Measurements from ENCODE around the gene RAP1GAP.
"Not testable (repeated sequence)": the region's sequence is repeated elsewhere in the genome, so short reads cannot be mapped to it uniquely, and the experiment has no call there.

The RAP1GAP gene

DNA sequence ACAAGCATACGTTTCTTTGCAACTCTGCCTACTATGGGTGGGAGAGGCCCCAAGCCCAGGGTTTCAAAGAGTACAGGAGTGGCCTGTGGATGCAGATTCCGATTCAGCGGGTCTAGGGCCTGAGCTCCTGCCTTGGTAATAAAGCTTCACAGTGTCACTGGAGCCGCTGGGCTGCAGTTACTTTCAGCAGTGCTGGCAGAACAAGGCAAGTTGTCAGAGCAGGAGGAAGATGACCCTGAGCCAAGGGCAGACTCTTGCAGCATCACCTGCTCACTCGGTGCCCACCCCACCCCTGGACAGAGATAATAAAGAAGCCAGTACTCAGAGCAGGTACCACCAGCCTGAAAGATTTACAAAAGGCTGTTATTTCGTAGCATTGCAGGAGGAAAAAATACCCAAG lies 8.0 kb upstream of the RAP1GAP start:
- Histone ChIP-seq H3K4me1 (ENCODE audit: control insufficient read depth in 1 of 2, insufficient read depth in 1 of 2, low read depth in 1 of 2, low read length in 1 of 2) (peaks cover 8 to 16% of the 10 kb centered on the region in 2 experiments), H3K27ac (no peak overlapping the region), H3K4me3 (ENCODE audit: low read depth in 1 of 2, low read length in 1 of 2) (no peak overlapping the region), H3K27me3 (peaks cover 9% of the 10 kb centered on the region), H3K9me3 (no peaks in the 10 kb centered on the region), H3K36me3 (peaks cover 59% of the 10 kb centered on the region)
- TF ChIP-seq, protein P1, sequence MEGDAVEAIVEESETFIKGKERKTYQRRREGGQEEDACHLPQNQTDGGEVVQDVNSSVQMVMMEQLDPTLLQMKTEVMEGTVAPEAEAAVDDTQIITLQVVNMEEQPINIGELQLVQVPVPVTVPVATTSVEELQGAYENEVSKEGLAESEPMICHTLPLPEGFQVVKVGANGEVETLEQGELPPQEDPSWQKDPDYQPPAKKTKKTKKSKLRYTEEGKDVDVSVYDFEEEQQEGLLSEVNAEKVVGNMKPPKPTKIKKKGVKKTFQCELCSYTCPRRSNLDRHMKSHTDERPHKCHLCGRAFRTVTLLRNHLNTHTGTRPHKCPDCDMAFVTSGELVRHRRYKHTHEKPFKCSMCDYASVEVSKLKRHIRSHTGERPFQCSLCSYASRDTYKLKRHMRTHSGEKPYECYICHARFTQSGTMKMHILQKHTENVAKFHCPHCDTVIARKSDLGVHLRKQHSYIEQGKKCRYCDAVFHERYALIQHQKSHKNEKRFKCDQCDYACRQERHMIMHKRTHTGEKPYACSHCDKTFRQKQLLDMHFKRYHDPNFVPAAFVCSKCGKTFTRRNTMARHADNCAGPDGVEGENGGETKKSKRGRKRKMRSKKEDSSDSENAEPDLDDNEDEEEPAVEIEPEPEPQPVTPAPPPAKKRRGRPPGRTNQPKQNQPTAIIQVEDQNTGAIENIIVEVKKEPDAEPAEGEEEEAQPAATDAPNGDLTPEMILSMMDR (IDR thresholded peaks at IDR 0.05), result no peak

- Histone ChIP-seq H3K36me3 (peaks cover 37% of the 10 kb centered on the region), H3K9me3 (no peaks in the 10 kb centered on the region), H3K4me1 (ENCODE audit: control insufficient read depth in 1 of 2, insufficient read depth in 1 of 2, low read depth in 1 of 2, low read length in 1 of 2) (peaks cover 9 to 17% of the 10 kb centered on the region in 2 experiments), H3K27me3 (peaks cover 31% of the 10 kb centered on the region), H3K4me3 (ENCODE audit: low read depth in 1 of 2, low read length in 1 of 2) (no peak overlapping the region), H3K27ac (no peak overlapping the region)
- TF ChIP-seq, protein P1 (IDR thresholded peaks at IDR 0.05), result no peak
Observed at GRCh38 chr1:21674957-21675356, 5.8 kb upstream of the RAP1GAP start.

GRCh38 chr1:21673853-21674252 lies 4.7 kb upstream of the RAP1GAP start:
- not testable (repeated sequence) for H3K27ac ChIP-seq; H3K4me3 ChIP-seq (ENCODE audit: low read depth in 1 of 2, low read length in 1 of 2); H3K9me3 ChIP-seq
- H3K4me1 ChIP-seq (ENCODE audit: control insufficient read depth in 1 of 2, insufficient read depth in 1 of 2, low read depth in 1 of 2, low read length in 1 of 2), result peaks cover 20 to 27% of the 10 kb centered on the region in 2 experiments
- H3K27me3 ChIP-seq, result peaks cover 42% of the 10 kb centered on the region
- peaks cover 26% of the 10 kb centered on the region for H3K36me3 ChIP-seq

DNA sequence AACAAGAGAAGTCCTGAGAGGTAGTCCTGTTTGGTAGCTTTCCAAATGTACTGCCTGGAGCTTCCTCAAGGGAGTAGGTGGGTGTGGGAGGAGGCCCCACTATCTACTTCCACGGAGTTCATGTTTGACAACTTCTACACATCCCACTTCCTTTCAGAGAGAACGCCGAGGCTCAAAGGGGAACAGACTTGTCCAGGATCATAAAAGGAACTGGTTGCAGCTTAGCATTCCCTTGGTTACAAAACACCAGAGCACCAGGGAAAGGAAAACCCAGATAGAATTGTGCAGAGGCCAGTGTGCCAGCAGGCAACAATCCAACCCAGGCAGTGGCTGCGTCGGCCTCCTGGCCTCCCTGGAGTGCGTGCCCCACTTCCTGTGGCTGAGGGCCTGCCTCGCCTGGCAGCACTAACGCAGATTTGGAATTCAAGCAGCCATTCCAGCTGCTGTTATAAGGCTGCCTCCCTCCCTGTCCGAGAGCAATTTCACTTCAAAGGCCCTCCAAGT lies 4.2 kb upstream of the RAP1GAP start:
- no peaks in the 10 kb centered on the region for H3K9me3 ChIP-seq
- H3K27ac ChIP-seq, result peak overlapping the region; percentile 2
- H3K36me3 ChIP-seq, result peaks cover 20% of the 10 kb centered on the region
- no peak overlapping the region for H3K4me3 ChIP-seq (ENCODE audit: low read depth in 1 of 2, low read length in 1 of 2)
- H3K27me3 ChIP-seq, result peaks cover 47% of the 10 kb centered on the region
- TF ChIP-seq, protein P1 (IDR thresholded peaks at IDR 0.05), result no peak
- peaks cover 22 to 30% of the 10 kb centered on the region in 2 experiments for H3K4me1 ChIP-seq (ENCODE audit: control insufficient read depth in 1 of 2, insufficient read depth in 1 of 2, low read depth in 1 of 2, low read length in 1 of 2)

DNA sequence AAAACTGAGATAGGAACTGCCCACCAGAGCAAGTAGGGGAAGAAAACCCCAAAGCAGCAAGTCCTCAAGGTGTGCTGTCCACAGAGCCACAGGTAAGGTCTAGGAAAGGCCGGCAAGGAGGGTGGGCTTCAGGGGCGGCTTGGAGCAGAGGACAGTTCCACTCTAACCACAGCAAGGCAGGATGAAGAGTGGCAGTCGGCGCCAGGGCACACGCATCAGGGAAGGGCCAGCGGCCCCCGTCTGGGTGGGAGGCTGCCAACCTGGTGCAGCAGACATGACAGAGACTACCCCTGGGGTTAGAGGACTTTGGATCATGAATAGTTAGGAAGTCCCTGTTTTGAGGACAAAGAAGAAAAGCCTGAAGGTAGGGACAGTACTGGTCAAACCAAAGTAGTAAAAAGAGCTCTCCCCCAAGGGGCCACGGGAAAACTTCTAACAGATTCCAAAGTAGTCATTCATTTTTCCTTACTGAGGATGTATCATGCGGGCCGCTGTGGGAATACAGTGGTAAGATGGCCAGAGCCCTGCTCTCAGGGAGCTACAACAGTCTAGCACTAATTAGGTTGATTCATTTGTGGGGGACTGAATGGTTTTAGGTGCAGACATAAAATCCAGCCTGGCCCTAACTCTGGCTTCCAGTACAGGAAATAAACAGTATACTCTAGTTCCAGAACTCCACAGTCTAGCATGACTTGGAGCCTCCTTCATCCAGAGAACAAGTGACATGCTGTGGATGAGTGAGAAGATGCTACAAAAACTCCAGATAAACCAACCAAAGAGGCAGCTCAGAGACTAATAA lies 3.5 kb upstream of the RAP1GAP start:
- Histone ChIP-seq H3K4me3 (ENCODE audit: low read depth in 1 of 2, low read length in 1 of 2) (no peak overlapping the region), H3K9me3 (no peaks in the 10 kb centered on the region), H3K36me3 (peaks cover 14% of the 10 kb centered on the region), H3K27me3 (peaks cover 53% of the 10 kb centered on the region), H3K4me1 (ENCODE audit: control insufficient read depth in 1 of 2, insufficient read depth in 1 of 2, low read depth in 1 of 2, low read length in 1 of 2) (peaks cover 22 to 30% of the 10 kb centered on the region in 2 experiments), H3K27ac (no peak overlapping the region)
- TF ChIP-seq, protein P1 (IDR thresholded peaks at IDR 0.05), result no peak

DNA sequence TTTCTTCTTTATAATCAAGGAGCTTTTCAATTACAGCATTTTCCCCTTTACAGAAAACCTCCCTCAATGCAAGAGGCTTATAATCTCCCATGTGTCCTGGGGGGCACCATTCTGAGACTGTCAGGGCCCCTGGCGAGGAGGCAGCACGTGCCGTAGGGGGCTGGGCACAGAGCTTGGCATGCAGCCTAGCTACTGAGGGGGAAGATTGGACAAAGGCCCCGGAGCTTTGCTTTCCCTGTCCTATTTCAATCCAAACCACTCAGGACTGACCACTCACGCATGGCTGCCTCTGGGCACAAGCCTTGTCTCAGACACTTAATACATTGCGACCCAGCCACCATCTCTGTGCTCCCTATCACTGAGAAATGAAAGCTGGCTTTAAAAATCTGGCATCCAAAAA lies 2.8 kb upstream of the RAP1GAP start:
- H3K27me3 ChIP-seq, result peaks cover 61% of the 10 kb centered on the region
- no peaks in the 10 kb centered on the region for H3K9me3 ChIP-seq
- H3K4me3 ChIP-seq (ENCODE audit: low read depth in 1 of 2, low read length in 1 of 2), result no peak overlapping the region
- peaks cover 22 to 30% of the 10 kb centered on the region in 2 experiments for H3K4me1 ChIP-seq (ENCODE audit: control insufficient read depth in 1 of 2, insufficient read depth in 1 of 2, low read depth in 1 of 2, low read length in 1 of 2)
- TF ChIP-seq, protein P1 (IDR thresholded peaks at IDR 0.05), result no peak
- no peak overlapping the region for H3K27ac ChIP-seq
- peaks cover 6% of the 10 kb centered on the region for H3K36me3 ChIP-seq

All from neutrophil (primary cell).